ENCODE measurements around the gene CFAP299. TPM values are rescaled to one million over a fixed set of nuclear protein-coding genes. Genes with fewer than 3 reads are reported as not detected.

Gene CFAP299
- total RNA-seq, 1 donor, result 2.5 TPM

GRCh38 chr4:80903020-80903419, 567.5 kb downstream of the CFAP299 start:
- no peak for TF ChIP-seq CTCF (IDR thresholded peaks at IDR 0.05; ENCODE audit: extremely low read depth, low read depth, low read length)
- Histone ChIP-seq H3K4me2 (ENCODE audit: insufficient read depth, low read length) (no peak overlapping the region), H3K36me3 (ENCODE audit: insufficient read depth, low read length) (no peaks in the 10 kb centered on the region), H3K27me3 (ENCODE audit: insufficient read depth, low read length) (no peaks in the 10 kb centered on the region), H3K9me3 (ENCODE audit: low read depth, low read length) (no peaks in the 10 kb centered on the region), H3K79me2 (ENCODE audit: insufficient read depth, low read length) (no peaks in the 10 kb centered on the region), H3K27ac (ENCODE audit: low read depth, low read length) (no peak overlapping the region), H3K4me1 (ENCODE audit: insufficient read depth, low read length) (no peaks in the 10 kb centered on the region), H4K20me1 (ENCODE audit: insufficient read depth, low read length) (no peaks in the 10 kb centered on the region), H3K4me3 (ENCODE audit: insufficient read depth, low read length) (no peak overlapping the region), H2AFZ (ENCODE audit: low read length) (no peak overlapping the region)
- no peak for DNase-seq (ENCODE audit: insufficient read length, low spot score, missing footprints)

- H3K27me3 ChIP-seq (ENCODE audit: insufficient read depth, low read length), result no peaks in the 10 kb centered on the region
- no peaks in the 10 kb centered on the region for H3K4me1 ChIP-seq (ENCODE audit: insufficient read depth, low read length)
- TF ChIP-seq CTCF (IDR thresholded peaks at IDR 0.05; ENCODE audit: extremely low read depth, low read depth, low read length), result no peak
- no peaks in the 10 kb centered on the region for H3K36me3 ChIP-seq (ENCODE audit: insufficient read depth, low read length)
- no peak overlapping the region for H3K27ac ChIP-seq (ENCODE audit: low read depth, low read length)
- no peaks in the 10 kb centered on the region for H3K9me3 ChIP-seq (ENCODE audit: low read depth, low read length)
- no peak overlapping the region for H3K4me3 ChIP-seq (ENCODE audit: insufficient read depth, low read length)
- no peak overlapping the region for H3K4me2 ChIP-seq (ENCODE audit: insufficient read depth, low read length)
- H4K20me1 ChIP-seq (ENCODE audit: insufficient read depth, low read length), result no peaks in the 10 kb centered on the region
- H3K79me2 ChIP-seq (ENCODE audit: insufficient read depth, low read length), result no peaks in the 10 kb centered on the region
- no peak for DNase-seq (ENCODE audit: insufficient read length, low spot score, missing footprints)
- no peak overlapping the region for H2AFZ ChIP-seq (ENCODE audit: low read length)
These were observed 574.4 kb downstream of the CFAP299 start for GRCh38 chr4:80909938-80910337.

- Histone ChIP-seq H3K27ac (ENCODE audit: low read depth, low read length) (no peak overlapping the region), H3K27me3 (ENCODE audit: insufficient read depth, low read length) (no peaks in the 10 kb centered on the region), H3K4me2 (ENCODE audit: insufficient read depth, low read length) (no peak overlapping the region), H3K36me3 (ENCODE audit: insufficient read depth, low read length) (no peaks in the 10 kb centered on the region), H2AFZ (ENCODE audit: low read length) (no peak overlapping the region), H4K20me1 (ENCODE audit: insufficient read depth, low read length) (no peaks in the 10 kb centered on the region), H3K4me1 (ENCODE audit: insufficient read depth, low read length) (no peaks in the 10 kb centered on the region), H3K9me3 (ENCODE audit: low read depth, low read length) (no peaks in the 10 kb centered on the region), H3K79me2 (ENCODE audit: insufficient read depth, low read length) (no peaks in the 10 kb centered on the region), H3K4me3 (ENCODE audit: insufficient read depth, low read length) (no peak overlapping the region)
- TF ChIP-seq CTCF (IDR thresholded peaks at IDR 0.05; ENCODE audit: extremely low read depth, low read depth, low read length), result no peak
- no peak for DNase-seq (ENCODE audit: insufficient read length, low spot score, missing footprints)
These were observed 575.9 kb downstream of the CFAP299 start for GRCh38 chr4:80911458-80911857.

- H3K4me1 ChIP-seq (ENCODE audit: insufficient read depth, low read length), result no peaks in the 10 kb centered on the region
- H4K20me1 ChIP-seq (ENCODE audit: insufficient read depth, low read length), result no peaks in the 10 kb centered on the region
- no peak overlapping the region for H3K4me2 ChIP-seq (ENCODE audit: insufficient read depth, low read length)
- no peaks in the 10 kb centered on the region for H3K9me3 ChIP-seq (ENCODE audit: low read depth, low read length)
- H3K79me2 ChIP-seq (ENCODE audit: insufficient read depth, low read length), result no peaks in the 10 kb centered on the region
- H3K27ac ChIP-seq (ENCODE audit: low read depth, low read length), result no peak overlapping the region
- no peak overlapping the region for H2AFZ ChIP-seq (ENCODE audit: low read length)
- TF ChIP-seq CTCF (IDR thresholded peaks at IDR 0.05; ENCODE audit: extremely low read depth, low read depth, low read length), result no peak
- no peaks in the 10 kb centered on the region for H3K27me3 ChIP-seq (ENCODE audit: insufficient read depth, low read length)
- DNase-seq (ENCODE audit: insufficient read length, low spot score, missing footprints), result no peak
- no peak overlapping the region for H3K4me3 ChIP-seq (ENCODE audit: insufficient read depth, low read length)
- no peaks in the 10 kb centered on the region for H3K36me3 ChIP-seq (ENCODE audit: insufficient read depth, low read length)
These were observed 576.8 kb downstream of the CFAP299 start for GRCh38 chr4:80912350-80912749.
